ENCODE measurements around the gene SMG6. TPM values are rescaled to one million over a fixed set of nuclear protein-coding genes. Genes with fewer than 3 reads are reported as not detected.

The SMG6 gene
- total and polyA plus RNA-seq, 2 donors (not counting 1 experiment from before 2014, with no cell fraction given), result 10.6 to 35.5 TPM

DNA sequence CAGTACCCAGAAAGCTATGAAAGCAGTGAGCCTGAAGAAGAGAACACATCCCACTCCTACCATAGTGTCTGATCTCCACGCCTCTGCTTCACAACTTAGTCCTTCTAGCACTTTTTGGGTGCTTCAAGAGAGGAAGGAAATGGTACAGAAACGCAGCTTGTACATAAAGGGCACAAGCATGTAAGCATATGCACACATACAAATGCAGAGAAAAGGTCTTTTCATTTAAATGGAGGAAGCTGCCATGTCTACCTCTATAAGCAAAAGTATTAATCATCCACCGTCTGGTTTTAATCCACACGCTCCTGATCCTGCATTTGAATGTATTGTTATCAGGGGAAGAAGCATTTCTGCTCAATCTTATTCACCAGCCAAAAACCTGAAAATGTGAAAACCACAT lies 148.0 kb downstream of the SMG6 start:
- Histone ChIP-seq H3K27me3 (replicated peaks in 1 of 4; ENCODE audit: control extremely low read depth in 1 of 4, control insufficient read depth in 3 of 4, insufficient read depth in 4 of 4, low read length in 3 of 4) (no peaks in the 10 kb centered on the region), H4K20me1 (ENCODE audit: control insufficient read depth, insufficient read depth, low read length, poor library complexity, severe bottlenecking) (no peaks in the 10 kb centered on the region), H3K9ac (ENCODE audit: low read length) (no peak overlapping the region), H2AFZ (ENCODE audit: insufficient read depth, low read depth, low read length, poor library complexity, severe bottlenecking) (no peak overlapping the region), H3K4me2 (replicated peaks; ENCODE audit: low read depth, low read length, poor library complexity, severe bottlenecking) (no peak overlapping the region), H3K4me3 (ENCODE audit: control extremely low read depth in 1 of 5, extremely low read depth in 1 of 5, insufficient read depth in 1 of 5, low read depth in 2 of 5, low read length in 4 of 5) (no peak overlapping the region), H3K79me2 (ENCODE audit: control insufficient read depth, insufficient read depth, low read length) (no peaks in the 10 kb centered on the region), H3K9me3 (ENCODE audit: control extremely low read depth in 1 of 3, control insufficient read depth in 2 of 3, insufficient read depth in 1 of 3, low read length in 2 of 3) (no peaks in the 10 kb centered on the region), H3K4me1 (ENCODE audit: control insufficient read depth in 2 of 2, insufficient read depth in 2 of 2, low read length in 2 of 2) (no peaks in the 10 kb centered on the region), H3K36me3 (replicated peaks in 1 of 2; ENCODE audit: control extremely low read depth in 1 of 2, control insufficient read depth in 1 of 2, extremely low read depth in 1 of 2, insufficient read depth in 2 of 2, low read length in 1 of 2) (peaks cover 0 to 25% of the 10 kb centered on the region in 2 experiments), H3K27ac (ENCODE audit: low read length in 2 of 2) (no peak overlapping the region)
- ChIA-PET POLR2A (no interaction called here), CTCF (no interaction called here)
- no CpG with 5 or more reads among the region's 4 CpGs for WGBS (ENCODE audit: insufficient coverage)
- no peaks in the 10 kb centered on the region for H3K27me3 Mint-ChIP-seq
- H3K9me3 Mint-ChIP-seq (ENCODE audit: insufficient read depth), result no peaks in the 10 kb centered on the region
- peaks cover 5% of the 10 kb centered on the region for H3K4me1 Mint-ChIP-seq
- intact Hi-C loops (cut with micrococcal nuclease), result no loop called here
- H3K27ac Mint-ChIP-seq, result no peak overlapping the region
- ATAC-seq (ENCODE audit: low read depth), result no peak
- TF ChIP-seq EZH2 (IDR thresholded peaks at IDR 0.05; ENCODE audit: borderline replicate concordance, insufficient read depth, low read depth, low read length, poor library complexity, severe bottlenecking) (no peak), CTCF (IDR thresholded peaks at IDR 0.05) (no peak)
- no peak overlapping the region for H3K4me3 Mint-ChIP-seq
- DNase-seq, result no peak

DNA sequence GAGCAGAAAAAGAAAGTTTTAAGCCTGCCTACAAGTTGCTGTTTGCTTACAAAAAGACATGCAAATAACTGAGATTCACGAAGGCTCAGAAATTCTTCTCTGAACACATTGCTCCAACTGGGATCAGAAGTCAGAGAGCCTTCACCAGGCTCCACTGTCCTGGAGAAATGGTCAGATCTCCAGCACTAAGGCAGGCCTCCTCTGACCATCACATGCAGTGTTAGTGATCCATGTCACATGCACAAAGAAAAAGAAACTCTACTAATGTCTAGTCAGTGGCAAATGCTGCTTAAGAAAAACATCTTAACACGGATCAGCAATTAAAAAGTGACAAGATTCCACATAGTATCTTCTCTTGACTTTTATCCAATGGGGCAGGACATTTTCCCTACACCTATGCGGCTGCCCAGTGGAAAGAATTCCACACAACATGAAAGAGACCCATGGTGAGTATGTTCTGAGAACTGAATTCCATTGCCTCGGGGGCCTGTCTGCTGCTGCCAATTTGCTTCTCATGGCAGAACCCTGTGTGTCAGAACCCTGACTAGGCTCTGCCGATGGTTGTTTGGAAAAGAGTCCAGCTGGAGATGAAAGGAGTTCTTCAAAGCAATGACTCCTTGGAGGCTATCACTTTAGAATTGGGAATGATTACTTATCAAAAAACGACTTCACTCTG lies 152.1 kb downstream of the SMG6 start:
- Histone ChIP-seq H3K9me3 (ENCODE audit: control extremely low read depth in 1 of 3, control insufficient read depth in 2 of 3, insufficient read depth in 1 of 3, low read length in 2 of 3) (no peaks in the 10 kb centered on the region), H3K36me3 (replicated peaks in 1 of 2; ENCODE audit: control extremely low read depth in 1 of 2, control insufficient read depth in 1 of 2, extremely low read depth in 1 of 2, insufficient read depth in 2 of 2, low read length in 1 of 2) (peaks cover 0 to 20% of the 10 kb centered on the region in 2 experiments), H3K27me3 (replicated peaks in 1 of 4; ENCODE audit: control extremely low read depth in 1 of 4, control insufficient read depth in 3 of 4, insufficient read depth in 4 of 4, low read length in 3 of 4) (no peaks in the 10 kb centered on the region), H3K79me2 (ENCODE audit: control insufficient read depth, insufficient read depth, low read length) (no peaks in the 10 kb centered on the region), H4K20me1 (ENCODE audit: control insufficient read depth, insufficient read depth, low read length, poor library complexity, severe bottlenecking) (no peaks in the 10 kb centered on the region), H2AFZ (ENCODE audit: insufficient read depth, low read depth, low read length, poor library complexity, severe bottlenecking) (no peak overlapping the region), H3K9ac (ENCODE audit: low read length) (no peak overlapping the region), H3K4me2 (replicated peaks; ENCODE audit: low read depth, low read length, poor library complexity, severe bottlenecking) (no peak overlapping the region), H3K27ac (ENCODE audit: low read length in 2 of 2) (no peak overlapping the region), H3K4me1 (ENCODE audit: control insufficient read depth in 2 of 2, insufficient read depth in 2 of 2, low read length in 2 of 2) (no peaks in the 10 kb centered on the region), H3K4me3 (ENCODE audit: control extremely low read depth in 1 of 5, extremely low read depth in 1 of 5, insufficient read depth in 1 of 5, low read depth in 2 of 5, low read length in 4 of 5) (no peak overlapping the region)
- no peak for TF ChIP-seq CTCF (IDR thresholded peaks at IDR 0.05)
- TF ChIP-seq EZH2 (IDR thresholded peaks at IDR 0.05; ENCODE audit: borderline replicate concordance, insufficient read depth, low read depth, low read length, poor library complexity, severe bottlenecking), result no peak
- H3K27ac Mint-ChIP-seq, result no peak overlapping the region
- ChIA-PET POLR2A (no interaction called here), CTCF (interaction anchor here (0.7 kb wide), 1 partner anchor 139 kb away, joined by 3 read pairs; no protein-coding TSS in a partner anchor)
- ATAC-seq (ENCODE audit: low read depth) (no peak), DNase-seq (no peak)
- no peaks in the 10 kb centered on the region for H3K9me3 Mint-ChIP-seq (ENCODE audit: insufficient read depth)
- peaks cover 5% of the 10 kb centered on the region for H3K4me1 Mint-ChIP-seq
- H3K4me3 Mint-ChIP-seq, result no peak overlapping the region
- intact Hi-C loops (cut with micrococcal nuclease), result no loop called here
- WGBS (ENCODE audit: insufficient coverage), result 100% methylated on average over 3 of the region's 6 CpGs
- no peaks in the 10 kb centered on the region for H3K27me3 Mint-ChIP-seq

Measured in B cell (primary cell).